Activated CD4-positive, alpha-beta T cell treated with anti-CD3 and anti-CD28 coated beads, Interleukin-2, amount 50 U/mL, for 48 hours (primary cell): ENCODE results near the gene AAR2.

ENCODE experiments used
- DNase-seq, 2 experiments: peaks; one replicate each; pipeline ENCODE4 v3.0.0-alpha.2; 2020

AAR2 gene

GRCh38 chr20:36219671-36220220, 16.5 kb upstream of the AAR2 start:
- no peak for DNase-seq

- no peak for DNase-seq
Observed at GRCh38 chr20:36225666-36226065, 10.6 kb upstream of the AAR2 start.

- DNase-seq: no peak
Observed at GRCh38 chr20:36228770-36229169, 7.5 kb upstream of the AAR2 start.

- DNase-seq: no peak
Observed at GRCh38 chr20:36230019-36230418, 6.3 kb upstream of the AAR2 start.

GRCh38 chr20:36231331-36231730, 4.9 kb upstream of the AAR2 start:
- no peak for DNase-seq

GRCh38 chr20:36234771-36235320, 1.4 kb upstream of the AAR2 start:
- DNase-seq: no peak

- peak in 1 of 2 experiments; percentile 6 for DNase-seq
Observed at GRCh38 chr20:36236786-36237121, 476 bp downstream of the AAR2 start.

- no peak for DNase-seq
Observed at GRCh38 chr20:36237477-36237876, 1.2 kb downstream of the AAR2 start.

GRCh38 chr20:36238153-36238552, 1.9 kb downstream of the AAR2 start:
- DNase-seq: no peak

GRCh38 chr20:36238760-36239159, 2.5 kb downstream of the AAR2 start:
- no peak for DNase-seq

- no peak for DNase-seq
Observed at GRCh38 chr20:36240076-36240475, 3.8 kb downstream of the AAR2 start.

GRCh38 chr20:36241678-36242077, 5.4 kb downstream of the AAR2 start:
- no peak for DNase-seq

GRCh38 chr20:36243726-36244125, 7.4 kb downstream of the AAR2 start:
- no peak for DNase-seq

- no peak for DNase-seq
Observed at GRCh38 chr20:36246401-36246800, 10.1 kb downstream of the AAR2 start.

- DNase-seq: no peak
Observed at GRCh38 chr20:36248836-36249235, 12.6 kb downstream of the AAR2 start.

GRCh38 chr20:36249450-36249849, 13.2 kb downstream of the AAR2 start:
- no peak for DNase-seq

GRCh38 chr20:36251426-36251825, 15.1 kb downstream of the AAR2 start:
- DNase-seq: no peak

- no peak for DNase-seq
Observed at GRCh38 chr20:36252511-36252910, 16.2 kb downstream of the AAR2 start.

- DNase-seq: no peak
Observed at GRCh38 chr20:36253036-36253435, 16.8 kb downstream of the AAR2 start.

GRCh38 chr20:36254076-36254475, 17.8 kb downstream of the AAR2 start:
- DNase-seq: no peak

- no peak for DNase-seq
Observed at GRCh38 chr20:36255445-36255844, 19.2 kb downstream of the AAR2 start.

GRCh38 chr20:36259177-36260061, 23.1 kb downstream of the AAR2 start:
- no peak for DNase-seq

GRCh38 chr20:36260316-36260715, 24.0 kb downstream of the AAR2 start:
- DNase-seq: no peak

GRCh38 chr20:36261389-36262105, 25.3 kb downstream of the AAR2 start:
- DNase-seq: no peak
